HG02759 (cell line): ENCODE results near the gene NIPSNAP3A.

ENCODE experiments used
- ATAC-seq: cut with Tn5 transposase; IDR thresholded peaks from one replicate; pipeline ENCODE4 v1.9.1; 2021; ENCODE audit warnings: mild to moderate bottlenecking, moderate library complexity; ENCODE audit not compliant: unreplicated experiment

Gene NIPSNAP3A

DNA sequence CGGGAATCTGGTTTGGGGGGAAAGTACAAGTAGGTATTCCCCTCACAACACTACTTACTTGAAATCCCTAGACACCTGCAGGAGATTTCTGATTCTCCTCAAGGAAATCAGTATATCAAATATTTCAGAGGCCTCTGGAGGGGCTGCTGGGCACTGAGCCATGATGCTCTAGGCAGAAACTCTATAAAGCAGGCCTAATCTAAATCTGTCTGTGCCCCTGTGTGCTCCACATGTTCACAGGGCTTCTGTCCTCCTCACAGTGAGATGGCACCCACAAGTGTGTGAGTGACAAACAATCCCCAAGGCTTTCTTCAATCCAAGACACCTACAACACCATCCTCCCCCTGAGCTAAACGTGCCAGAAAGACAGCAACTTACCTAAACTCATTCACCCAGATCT lies 55.4 kb downstream of the NIPSNAP3A start:
- no peak for ATAC-seq

DNA sequence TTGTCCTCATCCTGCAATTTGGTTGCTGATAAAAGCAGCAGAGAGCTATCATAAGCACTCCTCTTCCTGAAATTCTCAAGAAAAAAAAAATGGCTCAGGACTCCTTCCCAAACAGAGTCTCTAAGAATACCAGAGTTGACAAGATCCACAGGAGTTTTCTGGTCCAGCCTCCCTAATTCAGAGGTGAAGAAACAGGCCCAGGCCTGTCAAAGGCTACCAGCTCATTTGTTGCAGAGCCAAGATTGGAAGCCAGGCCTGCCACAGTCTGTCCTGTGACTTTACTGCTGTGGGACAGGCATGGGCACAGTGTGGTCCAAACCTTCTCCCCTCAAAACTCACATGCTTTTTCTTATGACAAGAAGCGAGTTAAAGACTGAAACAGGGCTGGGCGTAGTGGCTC lies 58.0 kb downstream of the NIPSNAP3A start:
- no peak for ATAC-seq

DNA sequence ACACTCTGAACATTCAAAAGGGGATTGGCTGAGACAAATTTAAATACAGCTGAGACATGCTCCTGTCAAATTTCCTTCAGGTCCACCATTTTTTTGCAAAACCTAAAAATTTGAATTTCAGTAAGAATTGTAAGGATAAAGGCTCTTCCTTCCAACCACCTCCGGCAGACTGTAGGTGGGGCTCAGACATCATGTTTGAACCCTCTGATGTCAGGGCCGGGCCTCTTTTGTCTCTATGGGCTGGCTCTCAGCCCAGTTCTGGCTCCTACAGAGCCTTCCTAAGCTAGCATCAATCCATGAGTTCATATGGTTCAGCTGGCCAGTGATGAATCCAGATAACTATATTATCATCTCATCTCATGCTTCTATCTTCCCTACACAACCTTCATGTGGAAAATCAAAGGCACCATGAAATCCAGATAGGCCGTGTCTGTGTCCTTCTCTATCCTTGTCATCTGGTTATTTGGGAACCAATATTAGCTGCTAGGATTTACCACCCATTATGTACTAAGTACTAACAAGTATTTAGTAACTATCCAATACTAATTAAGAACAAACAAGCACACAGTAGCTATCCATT lies 60.6 kb downstream of the NIPSNAP3A start:
- no peak for ATAC-seq
